ENCODE data around the gene TCEA3.
"Not testable (repeated sequence)": the region's sequence is repeated elsewhere in the genome, so short reads cannot be mapped to it uniquely, and the experiment has no call there.

Gene TCEA3

GRCh38 chr1:23394181-23394580 is 30.4 kb downstream of the TCEA3 start:
- no peak for TF ChIP-seq JUND (IDR thresholded peaks at IDR 0.05; ENCODE audit: low read depth)
- DNase-seq (ENCODE audit: low read depth in 1 of 2, low spot score in 1 of 2): no peak
- in situ Hi-C loops (cut with HindIII; ENCODE audit: low pct_unique_long_range_greater_than_20kb, low sequenced_read_pairs): no loop called here

GRCh38 chr1:23393706-23394105 is 30.8 kb downstream of the TCEA3 start:
- no peak for DNase-seq (ENCODE audit: low read depth in 1 of 2, low spot score in 1 of 2)
- in situ Hi-C loops (cut with HindIII; ENCODE audit: low pct_unique_long_range_greater_than_20kb, low sequenced_read_pairs): no loop called here

GRCh38 chr1:23392125-23392855 is 32.3 kb downstream of the TCEA3 start:
- TF ChIP-seq JUND (IDR thresholded peaks at IDR 0.05; ENCODE audit: low read depth): no peak
- DNase-seq (ENCODE audit: low read depth in 1 of 2, low spot score in 1 of 2): peak in 1 of 2 experiments; percentile 42
- in situ Hi-C loops (cut with HindIII; ENCODE audit: low pct_unique_long_range_greater_than_20kb, low sequenced_read_pairs): no loop called here

More at GRCh38 chr1:23393706-23394105, 30.8 kb downstream of the TCEA3 start:
- no peak for TF ChIP-seq JUND (IDR thresholded peaks at IDR 0.05; ENCODE audit: low read depth)

GRCh38 chr1:23389837-23390321 is 34.7 kb downstream of the TCEA3 start:
- TF ChIP-seq JUND (IDR thresholded peaks at IDR 0.05; ENCODE audit: low read depth): no peak
- in situ Hi-C loops (cut with HindIII; ENCODE audit: low pct_unique_long_range_greater_than_20kb, low sequenced_read_pairs): no loop called here
- no peak for DNase-seq (ENCODE audit: low read depth in 1 of 2, low spot score in 1 of 2)

GRCh38 chr1:23387494-23387893 is 37.1 kb downstream of the TCEA3 start:
- in situ Hi-C loops (cut with HindIII; ENCODE audit: low pct_unique_long_range_greater_than_20kb, low sequenced_read_pairs): no loop called here
- DNase-seq (ENCODE audit: low read depth in 1 of 2, low spot score in 1 of 2): no peak
- no peak for TF ChIP-seq JUND (IDR thresholded peaks at IDR 0.05; ENCODE audit: low read depth)

GRCh38 chr1:23385119-23385621 is 39.4 kb downstream of the TCEA3 start:
- no peak for TF ChIP-seq JUND (IDR thresholded peaks at IDR 0.05; ENCODE audit: low read depth)
- in situ Hi-C loops (cut with HindIII; ENCODE audit: low pct_unique_long_range_greater_than_20kb, low sequenced_read_pairs): no loop called here

GRCh38 chr1:23384312-23385058 is 40.1 kb downstream of the TCEA3 start:
- in situ Hi-C loops (cut with HindIII; ENCODE audit: low pct_unique_long_range_greater_than_20kb, low sequenced_read_pairs): no loop called here
- TF ChIP-seq JUND (IDR thresholded peaks at IDR 0.05; ENCODE audit: low read depth): no peak
- no peak for DNase-seq (ENCODE audit: low read depth in 1 of 2, low spot score in 1 of 2)

More at GRCh38 chr1:23385119-23385621, 39.4 kb downstream of the TCEA3 start:
- no peak for DNase-seq (ENCODE audit: low read depth in 1 of 2, low spot score in 1 of 2)

GRCh38 chr1:23383577-23384311 is 40.8 kb downstream of the TCEA3 start:
- in situ Hi-C loops (cut with HindIII; ENCODE audit: low pct_unique_long_range_greater_than_20kb, low sequenced_read_pairs): no loop called here
- no peak for TF ChIP-seq JUND (IDR thresholded peaks at IDR 0.05; ENCODE audit: low read depth)
- no peak for DNase-seq (ENCODE audit: low read depth in 1 of 2, low spot score in 1 of 2)

GRCh38 chr1:23381233-23381885 is 43.2 kb downstream of the TCEA3 start:
- DNase-seq (ENCODE audit: low read depth in 1 of 2, low spot score in 1 of 2): no peak
- no peak for TF ChIP-seq JUND (IDR thresholded peaks at IDR 0.05; ENCODE audit: low read depth)
- in situ Hi-C loops (cut with HindIII; ENCODE audit: low pct_unique_long_range_greater_than_20kb, low sequenced_read_pairs): no loop called here

- no peak for DNase-seq (ENCODE audit: low read depth in 1 of 2, low spot score in 1 of 2)
- in situ Hi-C loops (cut with HindIII; ENCODE audit: low pct_unique_long_range_greater_than_20kb, low sequenced_read_pairs): no loop called here
- TF ChIP-seq JUND (IDR thresholded peaks at IDR 0.05; ENCODE audit: low read depth): no peak
Measured at GRCh38 chr1:23380719-23381118, 43.8 kb downstream of the TCEA3 start.

GRCh38 chr1:23380236-23380635 is 44.3 kb downstream of the TCEA3 start:
- in situ Hi-C loops (cut with HindIII; ENCODE audit: low pct_unique_long_range_greater_than_20kb, low sequenced_read_pairs); DNase-seq (ENCODE audit: low read depth in 1 of 2, low spot score in 1 of 2): not testable (repeated sequence)

Measured in T47D (cell line).